ENCODE measurements around the gene P2RY11. TPM values are rescaled to one million over a fixed set of nuclear protein-coding genes. Genes with fewer than 3 reads are reported as not detected.

P2RY11 gene
- total RNA-seq, 4 donors from 2014 or later: 16.4 to 32.9 (median 19.9) TPM

DNA sequence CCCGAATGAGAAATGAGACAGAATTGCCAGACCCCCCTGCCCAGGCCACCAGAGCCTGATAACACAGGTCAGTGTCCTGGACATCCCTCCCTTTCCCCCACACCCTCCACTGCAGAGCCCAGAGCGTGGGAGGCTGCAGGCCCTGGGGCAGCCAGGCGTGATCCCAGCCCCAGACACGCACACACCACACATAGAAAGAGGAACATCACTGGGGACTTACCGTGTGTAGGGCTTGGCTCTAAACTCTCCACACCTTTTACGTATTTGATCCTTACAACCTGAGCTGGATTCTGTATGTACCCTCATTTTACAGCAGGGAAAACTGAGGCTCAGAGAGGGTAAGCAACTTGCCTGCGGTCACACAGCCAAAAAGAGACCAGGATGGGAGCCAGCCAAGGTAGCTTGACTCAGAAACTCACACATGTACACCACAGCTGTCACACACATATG is 8.7 kb upstream of the P2RY11 start:
- peaks cover 21% of the 10 kb centered on the region for H3K4me1 ChIP-seq
- no peak overlapping the region for H3K4me3 ChIP-seq
- peaks cover 5% of the 10 kb centered on the region for H3K36me3 ChIP-seq
- 73% methylated on average over 6 of the region's 7 CpGs for WGBS
- H3K27ac ChIP-seq: no peak overlapping the region
- TF ChIP-seq EP300 (IDR thresholded peaks at IDR 0.05) (no peak), POLR2AphosphoS5 (IDR thresholded peaks at IDR 0.05) (no peak), POLR2A (IDR thresholded peaks at IDR 0.05) (no peak)
- TF ChIP-seq, protein P1, sequence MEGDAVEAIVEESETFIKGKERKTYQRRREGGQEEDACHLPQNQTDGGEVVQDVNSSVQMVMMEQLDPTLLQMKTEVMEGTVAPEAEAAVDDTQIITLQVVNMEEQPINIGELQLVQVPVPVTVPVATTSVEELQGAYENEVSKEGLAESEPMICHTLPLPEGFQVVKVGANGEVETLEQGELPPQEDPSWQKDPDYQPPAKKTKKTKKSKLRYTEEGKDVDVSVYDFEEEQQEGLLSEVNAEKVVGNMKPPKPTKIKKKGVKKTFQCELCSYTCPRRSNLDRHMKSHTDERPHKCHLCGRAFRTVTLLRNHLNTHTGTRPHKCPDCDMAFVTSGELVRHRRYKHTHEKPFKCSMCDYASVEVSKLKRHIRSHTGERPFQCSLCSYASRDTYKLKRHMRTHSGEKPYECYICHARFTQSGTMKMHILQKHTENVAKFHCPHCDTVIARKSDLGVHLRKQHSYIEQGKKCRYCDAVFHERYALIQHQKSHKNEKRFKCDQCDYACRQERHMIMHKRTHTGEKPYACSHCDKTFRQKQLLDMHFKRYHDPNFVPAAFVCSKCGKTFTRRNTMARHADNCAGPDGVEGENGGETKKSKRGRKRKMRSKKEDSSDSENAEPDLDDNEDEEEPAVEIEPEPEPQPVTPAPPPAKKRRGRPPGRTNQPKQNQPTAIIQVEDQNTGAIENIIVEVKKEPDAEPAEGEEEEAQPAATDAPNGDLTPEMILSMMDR (IDR thresholded peaks at IDR 0.05): no peak
- no peak for DNase-seq (ENCODE audit: low spot score in 2 of 2)
- H3K9me3 ChIP-seq: no peaks in the 10 kb centered on the region
- no peaks in the 10 kb centered on the region for H3K27me3 ChIP-seq

DNA sequence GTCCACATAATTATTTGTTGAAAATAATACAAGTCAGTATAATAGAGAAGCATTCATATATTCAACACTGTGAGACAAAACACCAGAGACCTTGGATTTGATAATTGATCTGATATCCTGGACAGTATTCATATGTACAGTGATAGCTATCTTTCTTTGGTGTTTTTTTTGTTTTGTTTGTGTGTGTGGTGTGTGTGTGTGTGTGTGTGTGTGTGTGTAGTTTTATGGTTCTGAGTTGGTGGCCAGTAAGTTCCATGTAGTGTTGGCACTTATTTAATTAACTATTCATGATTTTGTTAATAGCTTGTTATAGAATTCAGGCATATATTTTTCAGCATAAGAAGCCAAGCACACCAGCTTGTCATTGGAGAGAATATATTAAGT is 7.4 kb upstream of the P2RY11 start:
- Histone ChIP-seq H3K27ac (no peak overlapping the region), H3K27me3 (no peaks in the 10 kb centered on the region), H3K36me3 (peaks cover 18% of the 10 kb centered on the region), H3K4me1 (peaks cover 22% of the 10 kb centered on the region), H3K4me3 (no peak overlapping the region), H3K9me3 (no peaks in the 10 kb centered on the region)
- TF ChIP-seq POLR2A (IDR thresholded peaks at IDR 0.05) (no peak), EP300 (IDR thresholded peaks at IDR 0.05) (no peak), POLR2AphosphoS5 (IDR thresholded peaks at IDR 0.05) (no peak)
- TF ChIP-seq, protein P1 (IDR thresholded peaks at IDR 0.05): no peak
- no peak for DNase-seq (ENCODE audit: low spot score in 2 of 2)

DNA sequence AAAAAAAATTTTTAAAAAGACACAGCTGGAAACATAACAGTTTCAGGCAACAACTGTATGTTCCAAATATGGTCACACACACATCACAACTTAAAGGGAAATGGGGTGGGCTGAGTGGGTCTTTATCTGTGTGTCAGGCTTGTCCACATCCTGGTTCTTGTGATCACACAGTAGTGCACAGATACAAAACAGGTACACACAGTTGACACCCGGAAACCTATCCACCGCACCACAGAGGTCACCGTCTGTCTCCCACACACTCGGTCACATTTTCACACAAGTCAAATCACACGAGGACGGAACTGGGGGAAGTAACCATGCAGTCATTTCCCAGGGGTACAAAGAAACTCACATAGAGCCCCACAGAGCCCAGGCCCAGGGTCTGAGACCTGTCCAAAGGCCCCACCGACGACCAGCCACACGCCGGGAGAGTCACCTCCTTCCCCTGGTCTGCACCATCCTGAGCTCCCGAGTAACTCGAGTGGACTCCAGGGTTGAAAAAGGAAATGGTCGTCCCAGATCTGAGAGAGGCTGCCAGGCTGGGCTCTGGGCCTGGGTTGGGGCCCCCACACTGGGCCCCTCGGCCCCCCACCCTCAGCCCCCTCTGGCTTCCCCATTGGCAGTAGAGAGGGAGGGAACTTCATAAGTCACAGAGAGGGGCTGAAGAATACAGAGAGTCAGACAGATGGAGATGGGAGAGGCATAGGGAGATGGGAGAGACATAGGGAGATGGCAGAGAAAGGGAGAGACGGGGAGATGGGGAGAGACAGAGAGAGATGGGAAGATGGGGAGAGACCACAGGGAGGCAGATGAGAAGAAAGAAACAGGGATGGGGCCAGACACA is 6.6 kb upstream of the P2RY11 start:
- DNase-seq (ENCODE audit: low spot score in 2 of 2): no peak
- Histone ChIP-seq H3K27ac (no peak overlapping the region), H3K9me3 (no peaks in the 10 kb centered on the region), H3K27me3 (no peaks in the 10 kb centered on the region), H3K4me3 (no peak overlapping the region), H3K4me1 (peaks cover 22% of the 10 kb centered on the region), H3K36me3 (peaks cover 26% of the 10 kb centered on the region)
- 64% methylated on average over 15 of the region's 15 CpGs for WGBS
- TF ChIP-seq EP300 (IDR thresholded peaks at IDR 0.05) (no peak), POLR2A (IDR thresholded peaks at IDR 0.05) (no peak), POLR2AphosphoS5 (IDR thresholded peaks at IDR 0.05) (no peak)
- TF ChIP-seq, protein P1 (IDR thresholded peaks at IDR 0.05): no peak

DNA sequence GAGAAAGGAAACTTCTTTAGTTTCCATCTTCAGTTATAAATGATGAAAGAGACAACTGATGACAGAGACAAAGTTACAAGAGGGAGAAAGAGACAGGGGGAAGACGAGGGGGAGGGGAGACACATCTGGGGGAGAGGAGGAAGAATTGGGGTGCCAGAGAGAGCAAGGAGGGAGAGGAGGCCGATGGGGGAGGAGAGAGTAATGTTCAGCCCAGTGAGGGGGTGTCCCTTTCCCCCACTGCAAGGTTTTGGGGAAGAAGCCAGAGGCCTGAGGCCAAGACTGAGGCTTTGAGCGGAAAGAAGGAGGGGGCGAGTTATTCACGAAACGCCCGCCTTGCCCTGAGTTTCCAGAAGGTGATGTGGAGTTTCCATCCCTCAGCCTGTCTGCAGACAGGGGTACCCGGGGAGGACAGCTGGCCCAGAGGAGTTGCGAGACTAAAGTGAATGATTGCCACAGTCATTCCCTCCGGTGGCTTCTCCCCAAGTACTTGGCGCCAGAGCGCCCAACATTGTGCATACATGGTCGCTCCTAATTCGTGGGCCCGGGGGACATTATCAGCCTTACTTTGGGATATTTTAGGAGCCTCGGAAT is 5.9 kb upstream of the P2RY11 start:
- 36% methylated on average over 16 of the region's 16 CpGs for WGBS
- peak overlapping the region; percentile 66 for H3K27ac ChIP-seq
- H3K9me3 ChIP-seq: no peaks in the 10 kb centered on the region
- no peak for DNase-seq (ENCODE audit: low spot score in 2 of 2)
- H3K4me3 ChIP-seq: peak overlapping the region; percentile 75
- H3K4me1 ChIP-seq: peaks cover 22% of the 10 kb centered on the region
- H3K36me3 ChIP-seq: peaks cover 33% of the 10 kb centered on the region
- H3K27me3 ChIP-seq: no peaks in the 10 kb centered on the region
- no peak for TF ChIP-seq EP300 (IDR thresholded peaks at IDR 0.05)
- no peak for TF ChIP-seq POLR2AphosphoS5 (IDR thresholded peaks at IDR 0.05)
- no peak for TF ChIP-seq POLR2A (IDR thresholded peaks at IDR 0.05)
- TF ChIP-seq, protein P1 (IDR thresholded peaks at IDR 0.05): no peak

Data from suprapubic skin (tissue), 4 donors.